GM18951 (cell line): ENCODE data around the gene MOSPD3.

ENCODE experiments used
- POLR2A ChIP-seq: IDR thresholded peaks from 4 replicates; pipeline ENCODE4 v1.6.1; 2011; ENCODE audit warnings: mild to moderate bottlenecking; ENCODE audit not compliant: insufficient read length, insufficient read depth; ENCODE audit errors: extremely low read depth
- in situ Hi-C: fragments of 300-500 bp; cut with MboI; formaldehyde crosslinking; loops from one replicate; pipeline ENCODE4 v1.12.0; 2022; ENCODE audit warnings: low sequenced_read_pairs, mixed read lengths, inconsistent platforms; ENCODE audit not compliant: unreplicated experiment

Gene MOSPD3

GRCh38 chr7:100609958-100610357 lies 2.4 kb upstream of the MOSPD3 start:
- in situ Hi-C loops = no loop called here
- no peak for TF ChIP-seq POLR2A

- in situ Hi-C loops = no loop called here
Measured at GRCh38 chr7:100612730-100613390, 520 bp downstream of the MOSPD3 start.

GRCh38 chr7:100613412-100614175 lies 1.3 kb downstream of the MOSPD3 start:
- in situ Hi-C loops = no loop called here
- TF ChIP-seq POLR2A = no peak

More at GRCh38 chr7:100612730-100613390, 520 bp downstream of the MOSPD3 start:
- no peak for TF ChIP-seq POLR2A

GRCh38 chr7:100614308-100614861 lies 2.0 kb downstream of the MOSPD3 start:
- TF ChIP-seq POLR2A = no peak
- in situ Hi-C loops = no loop called here

GRCh38 chr7:100620239-100620638 lies 7.9 kb downstream of the MOSPD3 start:
- in situ Hi-C loops = no loop called here

GRCh38 chr7:100620804-100621203 lies 8.5 kb downstream of the MOSPD3 start:
- in situ Hi-C loops = no loop called here
- no peak for TF ChIP-seq POLR2A

More at GRCh38 chr7:100620239-100620638, 7.9 kb downstream of the MOSPD3 start:
- TF ChIP-seq POLR2A = no peak

GRCh38 chr7:100621554-100621953 lies 9.2 kb downstream of the MOSPD3 start:
- in situ Hi-C loops = no loop called here

GRCh38 chr7:100623951-100624824 lies 11.8 kb downstream of the MOSPD3 start:
- in situ Hi-C loops = no loop called here
- no peak for TF ChIP-seq POLR2A

More at GRCh38 chr7:100621554-100621953, 9.2 kb downstream of the MOSPD3 start:
- no peak for TF ChIP-seq POLR2A

GRCh38 chr7:100626055-100626454 lies 13.7 kb downstream of the MOSPD3 start:
- no peak for TF ChIP-seq POLR2A
- in situ Hi-C loops = no loop called here

GRCh38 chr7:100626530-100627237 lies 14.3 kb downstream of the MOSPD3 start:
- peak; percentile 63 for TF ChIP-seq POLR2A
- in situ Hi-C loops = no loop called here

GRCh38 chr7:100627238-100627549 lies 14.9 kb downstream of the MOSPD3 start:
- TF ChIP-seq POLR2A = no peak
- in situ Hi-C loops = no loop called here

GRCh38 chr7:100629117-100629716 lies 16.9 kb downstream of the MOSPD3 start:
- no peak for TF ChIP-seq POLR2A

More at GRCh38 chr7:100629117-100629716, 16.9 kb downstream of the MOSPD3 start:
- in situ Hi-C loops = no loop called here
